Fibroblast of lung (primary cell): ENCODE data around the gene SAMD11. TPM values are rescaled to one million over a fixed set of nuclear protein-coding genes. Genes with fewer than 3 reads are reported as not detected.

ENCODE experiments used
- DNase-seq, 2 donors: peaks; one replicate each; pipeline versions ENCODE4 v3.0.0 to v3.0.0-alpha.2; 2010; ENCODE audit warnings: low read depth in 2 of 2
- H2AFZ ChIP-seq: 2 replicates; pipeline ENCODE4 v1.5.1; 2012; ENCODE audit warnings: low read length, control low read depth, inconsistent platforms
- H3K27ac ChIP-seq: 2 replicates; pipeline ENCODE4 v1.5.1; 2011; ENCODE audit warnings: low read length, control low read depth; ENCODE audit not compliant: insufficient read depth
- H3K27me3 ChIP-seq: 2 replicates; pipeline ENCODE4 v1.5.1; 2011; ENCODE audit warnings: mild to moderate bottlenecking, low read length; ENCODE audit not compliant: control insufficient read depth, insufficient read depth
- H3K36me3 ChIP-seq: 2 replicates; pipeline ENCODE4 v1.5.1; 2011; ENCODE audit warnings: low read length; ENCODE audit not compliant: control insufficient read depth, insufficient read depth
- H3K4me1 ChIP-seq: 2 replicates; pipeline ENCODE4 v1.5.1; 2011; ENCODE audit warnings: low read length; ENCODE audit not compliant: control insufficient read depth, insufficient read depth; ENCODE audit errors: extremely low read depth
- H3K4me2 ChIP-seq: 2 replicates; pipeline ENCODE4 v1.5.1; 2011; ENCODE audit warnings: low read length, control low read depth; ENCODE audit not compliant: insufficient read depth; ENCODE audit errors: extremely low read depth
- H3K4me3 ChIP-seq, 4 experiments: fragments of 200-600 bp in 1 of 4; sonication (generic) in 1 of 4; replicated peaks in 1 of 4; 2 replicates each; pipeline ENCODE4 v1.5.1; 2011 to 2016; ENCODE audit warnings: low read length in 4 of 4, low read depth in 3 of 4, mild to moderate bottlenecking in 3 of 4, control low read depth in 2 of 4, inconsistent platforms in 1 of 4, mixed read lengths in 1 of 4; ENCODE audit not compliant: insufficient read depth in 1 of 4; ENCODE audit errors: control extremely low read depth in 1 of 4
- H3K79me2 ChIP-seq: 2 replicates; pipeline ENCODE4 v1.5.1; 2012; ENCODE audit warnings: mild to moderate bottlenecking, low read length, inconsistent platforms; ENCODE audit not compliant: control insufficient read depth, insufficient read depth
- H3K9ac ChIP-seq: 2 replicates; pipeline ENCODE4 v1.5.1; 2011; ENCODE audit warnings: mild to moderate bottlenecking, low read length, control low read depth; ENCODE audit not compliant: insufficient read depth
- H3K9me3 ChIP-seq: 2 replicates; pipeline ENCODE4 v1.5.1; 2012; ENCODE audit warnings: low read depth, low read length; ENCODE audit not compliant: control insufficient read depth, insufficient read depth
- H4K20me1 ChIP-seq: 2 replicates; pipeline ENCODE4 v1.5.1; 2011; ENCODE audit warnings: low read length; ENCODE audit not compliant: control insufficient read depth, insufficient read depth; ENCODE audit errors: extremely low read depth
- EZH2 ChIP-seq: IDR thresholded peaks from 2 replicates; pipeline ENCODE4 v1.5.1; 2012; ENCODE audit warnings: low read length, control low read depth, mild to moderate bottlenecking; ENCODE audit errors: missing control alignments
- polyA plus RNA-seq, 2 donors: library from polyadenylated mRNA; depleted of rRNA in 1 of 2; stranded (reverse) in 1 of 2; unstranded in 1 of 2; fragments of >200 nt; gene quantifications; 2 replicates each; pipeline ENCODE4 v1.2.1, GENCODE V29; 2011 to 2012; ENCODE audit warnings: missing spikeins in 1 of 2
- total RNA-seq: library from RNA; depleted of rRNA; stranded (reverse); fragments of >200 nt; gene quantifications from 2 replicates; pipeline ENCODE4 v1.2.1, GENCODE V29; 2014
- TF ChIP-seq, protein P1 (sequence below), 2 donors: IDR thresholded peaks in 1 of 2; conservative IDR thresholded peaks in 1 of 2; 1 replicate in 1 of 2; 2 replicates in 1 of 2; pipeline ENCODE4 v1.5.1; 2011 to 2012; ENCODE audit warnings: low read length in 2 of 2, control low read depth in 1 of 2, inconsistent platforms in 1 of 2, low read depth in 1 of 2, mild to moderate bottlenecking in 1 of 2

Gene SAMD11
- total and polyA plus RNA-seq, 2 donors (not counting 1 experiment from before 2014, with no cell fraction given) = 0.40 to 3.8 TPM

DNA sequence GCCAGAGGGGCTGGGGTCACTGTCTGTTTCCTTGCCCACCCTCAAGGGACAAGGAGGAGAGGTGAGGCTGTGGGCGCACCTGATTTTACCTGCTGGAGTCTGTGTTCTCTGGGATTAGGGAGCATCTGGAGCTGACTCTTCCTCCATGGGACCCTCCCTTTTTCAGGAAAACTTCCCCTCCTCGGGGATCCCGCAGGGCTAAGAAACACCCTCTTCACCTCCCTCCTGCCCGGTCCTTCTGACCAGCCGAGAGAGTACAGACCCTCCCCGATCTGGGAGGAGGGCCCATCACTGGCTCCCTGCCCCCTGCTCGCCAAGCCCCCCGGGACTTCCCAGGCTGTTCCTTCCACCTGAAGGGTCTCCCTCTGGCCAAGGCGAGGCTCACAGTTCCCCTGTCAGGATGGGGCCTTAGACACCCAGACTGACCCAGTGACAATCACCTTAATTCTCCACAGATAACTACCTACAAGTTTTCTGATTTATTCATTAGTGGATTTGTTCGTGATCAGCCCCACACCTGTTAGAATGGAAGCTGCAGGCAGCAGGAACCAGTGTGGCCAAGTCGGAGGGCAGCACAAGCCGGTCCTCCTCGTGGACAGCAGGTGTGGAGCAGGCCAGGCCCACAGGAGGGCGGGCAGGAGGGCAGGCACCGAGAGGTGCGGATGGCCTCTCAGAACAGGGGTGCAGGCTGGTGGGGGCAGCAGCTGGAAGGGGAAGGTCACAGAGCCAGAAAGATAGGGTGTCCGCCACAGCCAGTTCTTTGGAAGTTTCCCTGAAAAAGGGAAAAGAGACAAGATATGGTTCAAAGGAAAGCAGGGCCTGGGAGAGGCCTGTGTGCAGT is 15.9 kb upstream of the SAMD11 start:
- H3K36me3 ChIP-seq = no peaks in the 10 kb centered on the region
- H3K4me1 ChIP-seq = peaks cover 8% of the 10 kb centered on the region
- TF ChIP-seq EZH2 = no peak
- TF ChIP-seq, protein P1, sequence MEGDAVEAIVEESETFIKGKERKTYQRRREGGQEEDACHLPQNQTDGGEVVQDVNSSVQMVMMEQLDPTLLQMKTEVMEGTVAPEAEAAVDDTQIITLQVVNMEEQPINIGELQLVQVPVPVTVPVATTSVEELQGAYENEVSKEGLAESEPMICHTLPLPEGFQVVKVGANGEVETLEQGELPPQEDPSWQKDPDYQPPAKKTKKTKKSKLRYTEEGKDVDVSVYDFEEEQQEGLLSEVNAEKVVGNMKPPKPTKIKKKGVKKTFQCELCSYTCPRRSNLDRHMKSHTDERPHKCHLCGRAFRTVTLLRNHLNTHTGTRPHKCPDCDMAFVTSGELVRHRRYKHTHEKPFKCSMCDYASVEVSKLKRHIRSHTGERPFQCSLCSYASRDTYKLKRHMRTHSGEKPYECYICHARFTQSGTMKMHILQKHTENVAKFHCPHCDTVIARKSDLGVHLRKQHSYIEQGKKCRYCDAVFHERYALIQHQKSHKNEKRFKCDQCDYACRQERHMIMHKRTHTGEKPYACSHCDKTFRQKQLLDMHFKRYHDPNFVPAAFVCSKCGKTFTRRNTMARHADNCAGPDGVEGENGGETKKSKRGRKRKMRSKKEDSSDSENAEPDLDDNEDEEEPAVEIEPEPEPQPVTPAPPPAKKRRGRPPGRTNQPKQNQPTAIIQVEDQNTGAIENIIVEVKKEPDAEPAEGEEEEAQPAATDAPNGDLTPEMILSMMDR (conservative IDR thresholded peaks at IDR 0.05 in 1 of 2, IDR thresholded peaks at IDR 0.05 in 1 of 2; ENCODE audit: low read depth in 1 of 2, low read length in 2 of 2) = no peak
- H3K9me3 ChIP-seq = no peaks in the 10 kb centered on the region
- H4K20me1 ChIP-seq = no peaks in the 10 kb centered on the region
- peaks cover 2% of the 10 kb centered on the region for H3K27me3 ChIP-seq
- H3K27ac ChIP-seq = no peak overlapping the region
- no peak overlapping the region for H3K4me2 ChIP-seq
- no peak overlapping the region for H2AFZ ChIP-seq
- DNase-seq = no peak
- H3K9ac ChIP-seq = no peak overlapping the region
- no peaks in the 10 kb centered on the region for H3K79me2 ChIP-seq
- H3K4me3 ChIP-seq = no peak overlapping the region

DNA sequence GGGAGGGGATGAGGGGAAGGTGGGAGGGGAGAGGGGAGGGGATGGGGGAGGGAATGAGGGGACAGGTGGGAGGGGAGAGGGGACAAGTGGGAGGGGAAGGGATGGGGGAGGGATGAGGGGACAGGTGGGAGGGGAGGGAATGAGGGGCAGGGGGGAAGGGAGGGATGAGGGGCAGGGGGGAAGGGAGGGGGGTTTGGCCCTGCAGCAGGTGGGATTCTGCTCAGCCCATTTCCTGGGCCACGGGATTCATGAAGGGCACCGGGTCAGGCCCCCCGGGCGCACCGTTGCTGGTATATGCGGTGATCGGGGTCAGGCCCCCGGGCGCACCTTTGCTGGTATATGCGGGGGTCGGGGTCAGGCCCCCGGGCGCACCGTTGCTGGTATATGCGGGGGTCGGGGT is 15.1 kb upstream of the SAMD11 start:
- DNase-seq = no peak
- Histone ChIP-seq H2AFZ (no peak overlapping the region), H3K9me3 (no peaks in the 10 kb centered on the region), H4K20me1 (no peaks in the 10 kb centered on the region), H3K36me3 (no peaks in the 10 kb centered on the region), H3K4me1 (peaks cover 8% of the 10 kb centered on the region), H3K79me2 (no peaks in the 10 kb centered on the region), H3K4me3 (no peak overlapping the region), H3K4me2 (no peak overlapping the region), H3K27me3 (peaks cover 2% of the 10 kb centered on the region), H3K27ac (no peak overlapping the region), H3K9ac (no peak overlapping the region)
- TF ChIP-seq EZH2 = no peak
- TF ChIP-seq, protein P1 (conservative IDR thresholded peaks at IDR 0.05 in 1 of 2, IDR thresholded peaks at IDR 0.05 in 1 of 2; ENCODE audit: low read depth in 1 of 2, low read length in 2 of 2) = no peak

DNA sequence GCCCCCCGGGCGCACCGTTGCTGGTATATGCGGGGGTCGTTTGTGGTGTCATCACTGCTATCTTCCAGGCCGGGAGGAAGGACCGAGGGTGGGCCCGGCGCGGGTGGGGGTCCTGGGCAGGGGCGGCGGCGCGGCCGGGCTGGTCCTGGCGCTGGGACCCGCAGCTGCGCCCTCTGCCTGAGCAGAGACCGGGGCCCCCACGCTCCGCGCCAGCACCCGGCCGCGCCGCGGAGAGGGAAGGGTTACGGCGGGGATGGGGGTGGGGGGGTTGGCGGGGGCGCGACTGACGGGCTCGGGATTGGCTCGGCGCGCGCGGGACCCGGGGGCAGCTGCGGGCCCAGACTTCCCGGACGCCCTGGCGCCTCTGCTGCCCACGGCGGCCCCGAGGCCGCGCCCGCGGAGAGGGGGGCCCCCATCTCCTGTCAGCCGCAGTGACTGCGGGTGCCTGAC is 13.8 kb upstream of the SAMD11 start:
- no peak overlapping the region for H3K27ac ChIP-seq
- no peak overlapping the region for H2AFZ ChIP-seq
- TF ChIP-seq, protein P1 (conservative IDR thresholded peaks at IDR 0.05 in 1 of 2, IDR thresholded peaks at IDR 0.05 in 1 of 2; ENCODE audit: low read depth in 1 of 2, low read length in 2 of 2) = no peak
- TF ChIP-seq EZH2 = no peak
- H3K79me2 ChIP-seq = no peaks in the 10 kb centered on the region
- peak overlapping the region in 1 of 4 experiments; percentile 25 for H3K4me3 ChIP-seq
- H3K4me1 ChIP-seq = peaks cover 8% of the 10 kb centered on the region
- H3K9me3 ChIP-seq = no peaks in the 10 kb centered on the region
- DNase-seq = no peak
- peaks cover 2% of the 10 kb centered on the region for H3K27me3 ChIP-seq
- no peaks in the 10 kb centered on the region for H3K36me3 ChIP-seq
- H3K4me2 ChIP-seq = no peak overlapping the region
- H4K20me1 ChIP-seq = no peaks in the 10 kb centered on the region
- H3K9ac ChIP-seq = no peak overlapping the region
